ENCODE results near the gene GPR61.

The GPR61 gene

GRCh38 chr1:109509176-109510134 lies 30.2 kb upstream of the GPR61 start, which contains the start of gene AMIGO1:
TSS of gene AMIGO1 (minus strand) at chr1:109509727. CDS start at chr1:109508912, 815 bp downstream.
- no peak for DNase-seq

- no peak for DNase-seq
Measured at GRCh38 chr1:109513110-109513710, 26.5 kb upstream of the GPR61 start.

GRCh38 chr1:109514846-109515245 lies 24.8 kb upstream of the GPR61 start:
- DNase-seq = no peak

- no peak for DNase-seq
Measured at GRCh38 chr1:109516872-109517271, 22.8 kb upstream of the GPR61 start.

- DNase-seq = no peak
Measured at GRCh38 chr1:109517337-109517736, 22.3 kb upstream of the GPR61 start.

- no peak for DNase-seq
Measured at GRCh38 chr1:109521002-109521951, 18.4 kb upstream of the GPR61 start.

GRCh38 chr1:109522026-109522425 lies 17.6 kb upstream of the GPR61 start:
- DNase-seq = no peak

- DNase-seq = no peak
Measured at GRCh38 chr1:109523706-109524105, 16.0 kb upstream of the GPR61 start.

GRCh38 chr1:109527098-109527811 lies 12.4 kb upstream of the GPR61 start:
- DNase-seq = no peak

GRCh38 chr1:109527846-109528695 lies 11.6 kb upstream of the GPR61 start:
- no peak for DNase-seq

- DNase-seq = no peak
Measured at GRCh38 chr1:109528712-109529111, 11.0 kb upstream of the GPR61 start.

- no peak for DNase-seq
Measured at GRCh38 chr1:109529881-109530456, 9.7 kb upstream of the GPR61 start.

- DNase-seq = no peak
Measured at GRCh38 chr1:109530457-109531087, 9.1 kb upstream of the GPR61 start.

GRCh38 chr1:109531380-109531779 lies 8.3 kb upstream of the GPR61 start:
- no peak for DNase-seq

GRCh38 chr1:109531826-109532364 lies 7.8 kb upstream of the GPR61 start:
- no peak for DNase-seq

- DNase-seq = peak; percentile 64 to 66
Measured at GRCh38 chr1:109532365-109533136, 7.1 kb upstream of the GPR61 start.

GRCh38 chr1:109534307-109534858 lies 5.3 kb upstream of the GPR61 start:
- no peak for DNase-seq

GRCh38 chr1:109535481-109535880 lies 4.2 kb upstream of the GPR61 start:
- DNase-seq = no peak

- DNase-seq = no peak
Measured at GRCh38 chr1:109535971-109536491, 3.6 kb upstream of the GPR61 start.
